GM21529 (cell line): Measurements from ENCODE around the gene SUGCT.

Source experiments
- ATAC-seq: cut with Tn5 transposase; IDR thresholded peaks from one replicate; pipeline ENCODE4 v1.9.1; 2021; ENCODE audit not compliant: unreplicated experiment

SUGCT gene

GRCh38 chr7:40887099-40887498 lies 752.3 kb downstream of the SUGCT start:
- no peak for ATAC-seq

- ATAC-seq, result no peak
Measured at GRCh38 chr7:40888499-40888898, 753.7 kb downstream of the SUGCT start.

- ATAC-seq, result no peak
Measured at GRCh38 chr7:40889099-40889498, 754.3 kb downstream of the SUGCT start.

- no peak for ATAC-seq
Measured at GRCh38 chr7:40889539-40889938, 754.7 kb downstream of the SUGCT start.

- no peak for ATAC-seq
Measured at GRCh38 chr7:40890088-40890692, 755.4 kb downstream of the SUGCT start.

GRCh38 chr7:40891232-40891631 lies 756.4 kb downstream of the SUGCT start:
- ATAC-seq, result no peak

- no peak for ATAC-seq
Measured at GRCh38 chr7:40899151-40899550, 764.3 kb downstream of the SUGCT start.

- no peak for ATAC-seq
Measured at GRCh38 chr7:40899636-40900507, 765.1 kb downstream of the SUGCT start.

- ATAC-seq, result no peak
Measured at GRCh38 chr7:40903872-40904271, 769.1 kb downstream of the SUGCT start.

GRCh38 chr7:40907286-40907685 lies 772.5 kb downstream of the SUGCT start:
- ATAC-seq, result no peak

GRCh38 chr7:40909346-40909980 lies 774.7 kb downstream of the SUGCT start:
- ATAC-seq, result no peak
